ENCODE results near the gene CPN1. TPM values are rescaled to one million over a fixed set of nuclear protein-coding genes. Genes with fewer than 3 reads are reported as not detected.
"Not testable (repeated sequence)": the region's sequence is repeated elsewhere in the genome, so short reads cannot be mapped to it uniquely, and the experiment has no call there.

Gene CPN1
- total RNA-seq, 1 experiment from 2014 or later: not detected

DNA sequence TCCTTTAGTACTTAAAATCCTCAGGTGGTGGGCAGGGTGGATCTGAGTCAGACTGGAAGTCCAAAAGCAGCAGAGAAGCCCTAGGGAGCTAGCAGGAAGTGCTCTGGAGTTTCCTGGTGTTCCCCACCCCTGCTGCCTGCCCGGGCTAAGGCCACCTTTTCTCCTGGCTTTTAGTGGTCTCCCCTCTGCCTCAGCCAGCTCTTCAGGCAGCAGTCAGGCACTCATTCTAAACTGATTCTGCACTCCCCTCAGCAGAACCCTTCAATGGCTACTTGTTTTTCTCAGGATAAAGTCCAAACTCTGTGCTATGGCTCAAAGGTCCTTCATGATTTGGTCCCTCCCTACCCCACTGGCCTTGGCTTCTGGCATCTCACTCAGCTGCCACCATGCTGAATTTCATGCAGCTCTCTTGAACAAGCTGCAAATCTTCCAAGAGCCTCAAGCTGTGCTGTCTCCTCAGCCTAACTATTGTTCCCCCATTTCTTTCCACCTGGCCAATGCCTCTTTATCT is 43.1 kb downstream of the CPN1 start:
- no peak for DNase-seq (ENCODE audit: low read depth)

DNA sequence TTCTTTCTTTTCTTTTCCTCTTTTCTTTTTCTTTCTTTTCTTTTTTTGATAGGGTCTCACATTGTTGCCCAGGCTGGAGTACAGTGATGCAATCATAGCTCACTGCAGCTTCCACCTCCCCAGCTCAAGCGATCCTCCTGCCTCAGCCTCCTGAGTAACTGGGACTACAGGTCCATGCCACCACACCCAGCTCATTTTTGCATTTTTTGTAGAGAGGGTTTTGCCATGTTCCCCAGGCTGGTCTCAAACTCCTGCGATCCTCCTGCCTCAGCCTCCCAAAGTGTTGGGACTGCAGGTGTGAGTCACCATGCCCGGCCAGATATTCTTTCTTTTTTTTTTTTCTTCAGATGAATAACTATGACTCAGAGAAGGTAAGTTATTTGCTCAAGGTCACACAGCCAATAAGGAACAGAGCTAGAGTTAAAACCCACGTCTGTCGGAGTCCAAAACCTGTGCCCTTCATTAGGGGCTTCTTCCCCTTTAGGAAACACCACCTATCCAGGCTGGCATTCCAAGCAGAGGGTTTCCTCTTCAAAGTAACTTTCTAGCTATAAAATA is 43.8 kb downstream of the CPN1 start:
- in situ Hi-C loops (cut with HindIII; ENCODE audit: low pct_unique_long_range_greater_than_20kb, low sequenced_read_pairs): no loop called here
- no peak for DNase-seq (ENCODE audit: low read depth)

More for the DNA sequence above, 43.1 kb downstream of the CPN1 start:
- in situ Hi-C loops (cut with HindIII; ENCODE audit: low pct_unique_long_range_greater_than_20kb, low sequenced_read_pairs): no loop called here

DNA sequence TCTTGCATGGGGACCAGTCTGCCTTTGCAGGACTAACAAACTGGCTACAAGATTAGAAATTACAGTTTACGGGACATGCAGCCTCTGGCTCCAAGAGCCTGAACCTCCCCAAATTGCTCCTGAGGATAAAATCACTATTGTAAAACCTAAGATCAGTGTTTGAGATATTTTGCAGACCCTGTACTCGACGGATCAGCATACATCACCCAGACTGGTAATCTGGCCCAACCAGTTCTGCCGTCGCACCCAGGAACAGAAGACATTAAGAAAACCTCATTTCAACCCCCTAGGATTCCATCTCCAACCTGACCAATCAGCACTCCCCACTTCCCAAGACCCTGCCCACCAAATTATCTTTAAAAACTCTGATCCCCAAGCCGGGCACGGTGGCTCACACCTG is 44.8 kb downstream of the CPN1 start:
- DNase-seq (ENCODE audit: low read depth): no peak
- in situ Hi-C loops (cut with HindIII; ENCODE audit: low pct_unique_long_range_greater_than_20kb, low sequenced_read_pairs): no loop called here

DNA sequence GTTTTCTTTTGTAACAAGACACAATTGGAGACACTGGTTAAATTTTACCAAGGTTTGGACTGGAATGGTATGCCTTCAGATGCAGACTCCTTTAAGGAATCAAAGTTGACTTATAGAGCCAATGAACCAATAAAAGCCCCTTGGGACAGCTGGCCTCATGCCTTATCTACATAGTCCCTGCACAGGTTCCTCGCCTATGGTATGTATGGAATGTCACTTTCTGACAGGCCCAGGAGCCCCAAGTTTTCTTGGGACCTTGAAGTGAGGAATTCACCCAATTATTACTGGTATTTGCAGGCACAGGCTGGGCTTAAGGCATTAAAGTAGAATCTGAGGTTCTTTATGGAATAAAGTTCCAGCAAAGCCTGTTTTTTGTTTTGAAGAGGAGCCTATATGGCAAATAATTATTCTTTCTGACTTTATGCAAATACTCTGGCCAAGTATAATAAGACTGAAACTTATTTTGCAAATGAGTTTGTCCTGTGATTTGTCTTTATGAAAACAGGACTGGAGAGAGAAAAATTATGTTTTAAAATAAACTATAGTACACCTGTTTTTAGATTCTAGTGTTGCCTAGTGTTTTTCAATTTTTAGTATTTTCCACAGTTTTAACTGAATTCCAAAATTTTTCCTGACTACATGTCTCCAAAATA is 47.8 kb downstream of the CPN1 start:
- no peak for DNase-seq (ENCODE audit: low read depth)
- in situ Hi-C loops (cut with HindIII; ENCODE audit: low pct_unique_long_range_greater_than_20kb, low sequenced_read_pairs): no loop called here

DNA sequence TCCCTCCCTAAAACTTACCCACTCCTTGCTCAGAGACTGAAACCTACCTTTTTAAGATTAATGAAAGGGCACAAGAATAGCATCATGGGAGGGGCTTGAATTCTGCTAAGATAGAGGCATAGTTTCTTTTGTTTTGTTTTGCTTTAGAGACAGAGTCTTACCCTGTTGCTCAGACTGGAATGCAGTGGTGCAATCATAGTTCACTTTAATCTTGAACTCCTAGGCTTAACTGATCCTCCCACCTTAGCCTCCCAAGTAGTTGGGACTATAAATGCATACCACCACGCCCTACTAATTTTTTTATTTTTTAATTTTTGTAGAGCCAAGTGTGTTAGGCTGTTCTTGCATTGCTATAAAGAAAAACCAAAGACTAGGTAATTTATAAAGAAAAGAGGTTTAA is 54.3 kb downstream of the CPN1 start:
- in situ Hi-C loops (cut with HindIII; ENCODE audit: low pct_unique_long_range_greater_than_20kb, low sequenced_read_pairs): no loop called here
- no peak for DNase-seq (ENCODE audit: low read depth)

DNA sequence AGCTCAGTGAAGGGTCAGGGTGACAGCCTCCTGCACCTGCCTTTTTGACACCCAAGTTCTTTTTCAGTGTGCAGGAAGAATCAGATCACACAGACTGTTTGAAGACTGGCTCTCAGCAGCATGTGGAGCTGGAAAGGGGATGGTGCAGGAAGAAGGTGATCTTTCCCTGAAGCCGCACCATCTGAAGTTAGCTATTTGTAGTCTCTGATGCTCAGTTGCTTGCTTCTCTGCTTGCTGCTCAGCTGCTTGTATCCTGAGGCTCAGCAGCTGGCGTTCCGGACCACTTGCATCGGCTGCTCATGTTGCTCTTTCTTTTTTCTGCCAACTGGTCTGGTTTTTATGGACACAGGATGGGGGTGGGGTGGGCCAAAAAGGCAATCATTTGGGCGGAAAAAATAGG is 56.1 kb downstream of the CPN1 start:
- DNase-seq (ENCODE audit: low read depth): no peak

DNA sequence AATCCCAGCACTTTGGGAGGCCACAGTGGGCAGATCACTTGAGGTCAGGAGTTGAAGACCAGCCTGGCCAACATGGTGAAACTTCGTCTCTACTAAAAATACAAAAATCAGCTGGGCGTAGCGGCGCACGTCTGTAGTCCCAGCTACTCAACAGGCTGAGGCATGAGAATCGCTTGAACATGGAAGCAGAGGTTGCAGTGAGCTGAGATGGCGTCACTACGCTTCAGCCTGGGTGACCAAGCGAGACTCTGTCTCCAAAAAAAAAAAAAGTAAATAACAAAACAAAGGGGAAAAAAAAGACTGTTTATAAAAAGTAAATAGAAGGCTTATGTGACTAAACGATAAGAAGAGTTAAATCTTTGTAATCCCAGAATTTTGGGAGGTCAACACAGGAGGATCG is 56.9 kb downstream of the CPN1 start:
- in situ Hi-C loops (cut with HindIII; ENCODE audit: low pct_unique_long_range_greater_than_20kb, low sequenced_read_pairs): no loop called here

More for the DNA sequence above, 56.1 kb downstream of the CPN1 start:
- in situ Hi-C loops (cut with HindIII; ENCODE audit: low pct_unique_long_range_greater_than_20kb, low sequenced_read_pairs): no loop called here

DNA sequence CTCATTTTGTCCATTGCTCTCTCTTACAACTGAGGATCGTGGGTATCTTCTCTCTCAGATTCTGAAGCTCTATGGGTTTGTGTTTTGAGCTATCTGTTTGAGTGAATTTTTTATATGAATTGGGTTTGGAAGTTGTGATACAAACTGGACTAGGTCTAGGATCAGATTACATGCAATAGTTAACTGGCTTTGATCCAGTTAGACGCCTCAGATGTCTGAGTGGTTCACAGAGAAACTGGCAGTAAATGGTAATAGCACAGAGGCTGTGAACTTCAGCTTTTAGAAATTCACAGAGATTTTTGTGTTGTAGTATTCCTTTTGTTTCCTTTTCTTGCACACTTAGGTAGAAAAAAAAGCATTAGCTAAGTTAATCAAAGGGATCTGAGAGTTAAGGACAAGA is 59.3 kb downstream of the CPN1 start:
- no peak for DNase-seq (ENCODE audit: low read depth)
- in situ Hi-C loops (cut with HindIII; ENCODE audit: low pct_unique_long_range_greater_than_20kb, low sequenced_read_pairs): no loop called here

More for the DNA sequence above, 56.9 kb downstream of the CPN1 start:
- DNase-seq (ENCODE audit: low read depth): no peak

DNA sequence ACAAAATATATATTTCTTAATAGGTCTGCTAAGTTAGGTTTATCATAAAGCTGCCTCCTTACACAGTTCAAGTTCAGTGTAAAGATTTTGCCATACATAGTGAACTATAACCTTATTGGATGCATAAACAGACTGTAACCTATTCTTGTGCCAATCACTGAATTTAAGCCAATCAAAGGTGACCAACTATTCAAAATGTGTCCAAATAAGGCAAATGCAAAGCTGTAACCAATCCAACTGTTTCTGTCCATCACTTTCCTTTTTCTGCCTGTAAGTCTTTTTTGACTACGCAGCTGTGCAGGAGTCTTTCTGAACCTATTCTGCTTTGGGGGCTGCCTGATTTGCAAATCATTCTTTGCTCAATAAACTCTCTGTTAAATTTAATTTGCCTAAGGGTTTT is 60.3 kb downstream of the CPN1 start:
- DNase-seq (ENCODE audit: low read depth): no peak
- in situ Hi-C loops (cut with HindIII; ENCODE audit: low pct_unique_long_range_greater_than_20kb, low sequenced_read_pairs): no loop called here

DNA sequence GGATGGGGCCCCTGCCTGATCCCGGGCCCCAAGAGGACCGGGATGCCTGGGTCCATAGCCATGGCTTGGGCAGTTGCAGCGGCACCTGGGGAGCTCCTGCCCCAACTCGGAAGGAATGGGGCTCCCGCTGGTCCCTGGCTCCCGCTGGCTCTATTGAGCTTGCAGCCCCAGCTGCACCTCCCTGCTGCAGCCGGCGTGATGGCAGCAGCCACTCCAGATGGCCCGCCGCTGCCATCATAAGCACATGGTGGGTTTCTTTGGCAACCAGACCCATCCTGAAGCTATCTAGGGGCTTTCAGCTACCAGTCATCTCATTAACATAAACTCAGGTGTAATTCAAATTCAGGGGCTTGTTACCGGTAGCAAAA is 60.8 kb downstream of the CPN1 start:
- no peak for DNase-seq (ENCODE audit: low read depth)
- in situ Hi-C loops (cut with HindIII; ENCODE audit: low pct_unique_long_range_greater_than_20kb, low sequenced_read_pairs): no loop called here

DNA sequence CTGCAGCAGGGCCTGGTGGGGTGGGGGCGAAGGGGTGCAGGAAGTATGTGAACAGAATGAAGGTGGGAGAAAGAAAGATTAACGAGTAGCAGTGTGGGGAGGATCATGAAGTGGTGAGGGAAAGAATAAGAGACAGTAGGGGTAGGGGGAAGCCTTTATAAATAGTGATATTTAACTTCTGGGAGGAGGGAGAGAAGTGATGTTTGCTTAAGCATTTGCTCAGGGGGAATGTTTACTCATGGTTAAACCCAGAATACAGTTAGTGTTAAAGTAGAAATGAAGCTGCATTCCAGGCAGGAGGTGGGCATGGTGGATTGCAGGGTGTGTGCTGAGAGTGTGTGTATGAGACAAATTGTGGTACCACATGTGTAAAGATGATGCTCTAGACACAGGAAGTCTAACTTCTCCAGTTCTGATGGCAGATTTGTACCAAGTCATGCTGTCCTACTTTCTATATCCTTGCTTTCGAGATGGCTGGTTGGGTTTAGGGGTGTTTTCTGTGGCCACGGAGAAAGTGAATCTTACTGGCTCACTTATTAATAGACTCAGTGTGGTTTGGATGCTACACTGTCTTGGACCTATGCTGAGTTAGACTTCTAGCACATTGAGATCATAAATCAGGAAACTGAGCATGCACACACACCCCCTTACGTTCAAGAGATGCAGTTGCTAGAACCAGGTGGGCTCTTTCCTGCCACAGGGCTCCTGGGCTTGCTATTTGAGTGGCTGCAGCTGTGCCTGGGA is 61.4 kb downstream of the CPN1 start:
- no peak for DNase-seq (ENCODE audit: low read depth)
- in situ Hi-C loops (cut with HindIII; ENCODE audit: low pct_unique_long_range_greater_than_20kb, low sequenced_read_pairs): no loop called here

DNA sequence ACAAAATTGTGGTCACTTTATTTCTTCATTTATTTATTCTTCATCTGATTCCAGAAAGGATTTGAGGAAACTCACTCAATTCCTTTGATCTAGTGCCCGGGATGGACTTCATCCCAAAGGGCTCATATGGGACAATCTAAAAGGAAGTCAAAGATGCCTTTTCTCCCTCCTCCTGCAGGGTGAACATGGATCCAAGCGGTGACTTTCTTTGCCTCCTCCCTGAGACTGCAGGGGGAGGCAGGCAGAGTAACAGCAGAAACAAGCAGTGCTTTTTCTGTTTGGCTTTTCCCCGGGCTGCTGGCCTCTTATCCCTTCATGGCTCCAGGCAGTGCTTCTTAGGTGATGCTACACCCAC is 61.9 kb downstream of the CPN1 start:
- in situ Hi-C loops (cut with HindIII; ENCODE audit: low pct_unique_long_range_greater_than_20kb, low sequenced_read_pairs): no loop called here
- no peak for DNase-seq (ENCODE audit: low read depth)

DNA sequence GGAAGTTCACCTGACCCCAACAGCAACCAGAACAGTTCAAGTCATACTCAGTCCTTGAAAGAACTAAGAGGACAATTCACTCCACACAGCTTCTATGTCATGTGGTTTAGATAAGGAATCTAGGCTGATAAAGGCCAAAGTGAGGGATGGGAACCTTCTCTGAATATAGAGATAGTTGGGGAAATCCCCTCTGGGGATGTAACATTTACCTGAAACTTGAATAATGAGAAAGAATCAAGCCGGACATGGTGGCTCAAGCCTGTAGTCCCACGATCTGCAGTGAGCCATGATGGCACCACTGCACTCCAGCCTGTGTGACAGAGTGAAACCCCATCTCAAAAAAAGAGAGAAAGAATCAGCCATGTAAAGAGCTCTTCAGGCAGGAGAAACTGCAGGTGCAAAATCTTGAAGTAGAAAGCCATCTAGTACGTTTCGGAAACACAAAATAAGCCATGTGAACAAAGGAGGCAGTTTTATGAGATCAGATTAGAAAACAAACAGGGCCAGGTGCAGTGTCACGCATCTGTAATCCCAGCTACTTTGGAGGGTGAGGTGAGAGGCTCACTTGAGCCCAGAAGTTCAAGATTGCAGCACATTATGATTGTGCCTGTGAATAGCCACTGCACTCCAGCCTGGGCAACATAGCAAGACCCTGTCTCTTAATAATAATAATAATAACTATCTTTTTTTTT is 67.5 kb downstream of the CPN1 start:
- no peak for DNase-seq (ENCODE audit: low read depth)
- in situ Hi-C loops (cut with HindIII; ENCODE audit: low pct_unique_long_range_greater_than_20kb, low sequenced_read_pairs): no loop called here

DNA sequence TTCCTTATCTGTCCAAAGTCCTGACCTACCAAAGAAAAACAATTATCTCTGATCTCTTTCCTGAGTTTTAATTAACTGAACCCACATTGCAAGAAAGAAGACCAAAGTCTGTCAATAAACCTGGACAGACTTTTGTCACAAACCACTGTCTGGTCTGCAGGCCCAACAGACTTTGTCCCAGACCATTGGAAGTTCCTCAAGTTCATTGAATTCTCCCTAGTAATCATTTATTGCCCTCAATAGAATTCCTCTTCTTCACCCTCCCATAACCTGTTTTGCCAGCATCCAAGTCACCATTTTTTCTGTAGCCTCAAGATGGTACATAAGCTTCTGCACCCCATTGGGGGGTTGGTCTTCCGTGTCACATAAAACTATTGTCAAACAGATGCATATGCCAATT is 68.0 kb downstream of the CPN1 start:
- no peak for DNase-seq (ENCODE audit: low read depth)
- in situ Hi-C loops (cut with HindIII; ENCODE audit: low pct_unique_long_range_greater_than_20kb, low sequenced_read_pairs): no loop called here

DNA sequence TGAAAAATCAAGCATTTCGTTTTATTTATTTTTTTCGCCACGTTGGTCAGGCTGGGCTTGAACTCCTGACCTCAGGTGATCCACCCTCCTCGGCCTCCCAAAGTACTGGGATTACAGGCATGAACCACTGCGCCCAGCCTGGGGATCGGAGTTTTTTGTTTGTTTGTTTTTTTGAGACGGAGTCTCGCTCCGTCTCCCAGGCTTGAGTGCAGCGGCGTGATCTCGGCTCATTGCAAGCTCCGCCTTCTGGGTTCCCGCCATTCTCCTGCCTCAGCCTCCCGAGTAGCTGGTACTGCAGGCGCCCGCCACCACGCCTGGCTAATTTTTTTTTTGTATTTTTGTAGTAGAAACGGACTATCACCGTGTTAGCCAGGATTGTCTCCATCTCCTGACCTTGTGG is 69.8 kb downstream of the CPN1 start:
- DNase-seq (ENCODE audit: low read depth); in situ Hi-C loops (cut with HindIII; ENCODE audit: low pct_unique_long_range_greater_than_20kb, low sequenced_read_pairs): not testable (repeated sequence)

DNA sequence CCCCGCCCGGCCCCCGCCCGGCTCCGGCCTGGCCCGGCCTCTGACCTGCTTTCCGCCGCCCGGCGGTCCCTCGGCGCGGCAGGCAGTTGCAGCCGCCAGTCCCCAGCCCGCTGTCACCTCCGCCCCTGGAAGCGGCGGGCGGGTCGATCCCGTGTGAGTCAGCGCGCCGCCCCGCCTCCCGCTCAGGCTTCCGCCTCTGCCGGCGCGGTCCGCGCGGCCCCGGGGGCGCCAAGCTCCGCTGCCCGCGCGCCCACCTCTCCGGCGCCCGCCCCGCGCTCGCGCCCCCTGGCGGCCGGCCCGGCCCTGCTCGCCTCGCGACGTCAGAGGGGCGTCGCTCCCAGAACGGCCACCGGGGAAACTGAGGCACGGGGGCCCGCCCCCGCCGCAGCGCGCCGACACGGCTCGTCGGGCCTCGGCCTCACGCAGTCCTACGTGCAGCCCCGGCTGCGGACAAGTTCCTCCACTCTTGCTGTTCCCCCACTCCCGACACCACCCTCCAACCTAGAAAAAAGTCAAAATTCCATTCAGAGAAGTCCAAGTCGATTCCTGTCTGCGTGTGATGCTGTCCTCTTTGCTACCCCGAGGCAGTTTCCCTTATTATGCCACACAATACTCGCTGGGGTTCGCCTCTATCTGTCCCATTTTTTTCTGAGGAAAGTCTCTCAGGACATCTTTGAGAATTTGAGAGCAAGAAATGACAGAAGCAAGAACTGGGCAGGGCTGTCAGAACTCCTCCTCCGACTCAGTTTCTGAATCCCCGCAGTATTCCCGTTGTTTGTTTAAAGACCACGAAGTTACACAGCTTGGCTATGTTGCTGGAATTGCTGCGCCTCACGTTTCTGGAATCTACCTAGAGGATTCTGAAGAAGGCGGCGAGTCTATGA is 71.6 kb downstream of the CPN1 start, which contains the start of gene DNMBP:
TSS of gene DNMBP (minus strand) at position 155 of the 884 bp plus-strand sequence. CDS start 37,823 bp downstream, outside the sequence.
- in situ Hi-C loops (cut with HindIII; ENCODE audit: low pct_unique_long_range_greater_than_20kb, low sequenced_read_pairs): no loop called here
- DNase-seq (ENCODE audit: low read depth): peak; percentile 75

DNA sequence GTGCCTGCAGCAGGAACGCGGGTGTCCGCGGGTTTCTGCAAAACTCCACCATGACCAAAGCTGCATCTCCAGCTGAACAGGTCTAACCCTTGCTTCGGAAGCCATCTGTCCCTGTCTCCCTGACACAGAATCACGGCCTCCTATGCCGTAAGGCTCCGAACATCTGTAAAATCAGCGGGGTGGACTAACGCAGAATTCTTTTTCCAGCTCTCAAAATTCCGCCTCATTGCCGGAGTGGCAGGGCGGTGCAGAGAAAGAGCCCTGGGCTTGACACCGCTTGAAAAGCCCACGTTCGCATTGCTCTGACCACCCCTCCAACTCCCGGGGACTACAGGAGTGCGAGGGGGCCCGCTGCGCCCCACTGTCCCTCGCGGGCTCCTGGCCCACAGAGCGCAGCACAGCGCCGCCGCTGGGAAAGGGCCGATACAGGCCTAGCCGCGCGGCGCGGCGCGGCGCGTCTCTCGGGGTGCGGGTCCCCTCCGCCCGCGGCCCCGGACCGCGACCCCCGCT is 72.3 kb downstream of the CPN1 start:
- DNase-seq (ENCODE audit: low read depth): peak; percentile 48

More for the DNA sequence above, 72.3 kb downstream of the CPN1 start:
- in situ Hi-C loops (cut with HindIII; ENCODE audit: low pct_unique_long_range_greater_than_20kb, low sequenced_read_pairs): no loop called here
